B cell (primary cell): ENCODE results near the gene GID4. TPM values are rescaled to one million over a fixed set of nuclear protein-coding genes. Genes with fewer than 3 reads are reported as not detected.

Source experiments
- ATAC-seq: fragments of 200-7000 bp; cut with Tn5 transposase; one replicate; pipeline ENCODE4 v1.10.0; 2021; ENCODE audit warnings: low read depth, mild to moderate bottlenecking, moderate number of reproducible peaks, moderate library complexity
- CTCF ChIA-PET: fragments of 350-600 bp; sonication (Branson Sonifier 250); formaldehyde crosslinking; loops from one replicate; lab custom pipeline; 2021; ENCODE audit warnings: antibody characterized with exemption, inconsistent platforms; lab: Charles Lee
- POLR2A ChIA-PET: fragments of 350-600 bp; sonication (Branson Sonifier 250); formaldehyde crosslinking; loops from one replicate; lab custom pipeline; 2021; ENCODE audit warnings: antibody characterized with exemption; lab: Charles Lee
- DNase-seq: peaks from one replicate; pipeline ENCODE4 v3.0.0; 2013
- H2AFZ ChIP-seq: 2 replicates; pipeline ENCODE4 v1.6.1; 2012; ENCODE audit warnings: mild to moderate bottlenecking, low read depth, low read length; ENCODE audit not compliant: insufficient read depth, poor library complexity, severe bottlenecking
- H3K27ac ChIP-seq, 2 donors: 1 replicate in 1 of 2; 2 replicates in 1 of 2; pipeline ENCODE4 v1.5.1; 2012 to 2013; ENCODE audit warnings: low read length in 2 of 2, mild to moderate bottlenecking in 2 of 2, moderate library complexity in 1 of 2
- H3K27me3 ChIP-seq, 4 experiments: fragments of 200-600 bp in 1 of 4; sonication (generic) in 1 of 4; replicated peaks in 1 of 4; 1 replicate in 2 of 4; 2 replicates in 2 of 4; pipeline versions ENCODE4 v1.6.1 to v1.7.0; 2013 to 2016; ENCODE audit warnings: low read length in 3 of 4, mild to moderate bottlenecking in 2 of 4, mixed read lengths in 1 of 4, moderate library complexity in 1 of 4; ENCODE audit not compliant: insufficient read depth in 4 of 4, control insufficient read depth in 3 of 4; ENCODE audit errors: control extremely low read depth in 1 of 4
- H3K36me3 ChIP-seq, 2 experiments: replicated peaks in 1 of 2; 1 replicate in 1 of 2; 2 replicates in 1 of 2; pipeline versions ENCODE4 v1.6.1 to v1.7.1; 2013; ENCODE audit warnings: low read length in 1 of 2; ENCODE audit not compliant: insufficient read depth in 2 of 2, control insufficient read depth in 1 of 2; ENCODE audit errors: control extremely low read depth in 1 of 2, extremely low read depth in 1 of 2
- H3K4me1 ChIP-seq, 2 donors: fragments of 200-600 bp in 1 of 2; sonication (generic) in 1 of 2; 1 replicate in 1 of 2; 2 replicates in 1 of 2; pipeline versions ENCODE4 v1.5.1 to v1.6.1; 2013 to 2017; ENCODE audit warnings: low read length in 2 of 2; ENCODE audit not compliant: control insufficient read depth in 2 of 2, insufficient read depth in 2 of 2
- H3K4me2 ChIP-seq: replicated peaks from 2 replicates; pipeline ENCODE3; 2012; ENCODE audit warnings: mild to moderate bottlenecking, low read depth, low read length; ENCODE audit not compliant: poor library complexity, severe bottlenecking
- H3K4me3 ChIP-seq, 5 experiments: fragments of 200-600 bp in 1 of 5; sonication (generic) in 1 of 5; 1 replicate in 3 of 5; 2 replicates in 2 of 5; pipeline versions ENCODE4 v1.5.1 to v1.7.0; 2011 to 2016; ENCODE audit warnings: low read length in 4 of 5, mild to moderate bottlenecking in 4 of 5, low read depth in 2 of 5, control low read depth in 1 of 5, moderate library complexity in 1 of 5; ENCODE audit not compliant: insufficient read depth in 1 of 5; ENCODE audit errors: control extremely low read depth in 1 of 5, extremely low read depth in 1 of 5
- H3K79me2 ChIP-seq: fragments of 200-600 bp; sonication (generic); one replicate; pipeline ENCODE4 v1.6.0; 2016; ENCODE audit warnings: low read length; ENCODE audit not compliant: control insufficient read depth, insufficient read depth
- H3K9ac ChIP-seq: fragments of 200-600 bp; sonication (generic); 2 replicates; pipeline ENCODE4 v1.6.1; 2017; ENCODE audit warnings: mild to moderate bottlenecking, low read length, moderate library complexity
- H3K9me3 ChIP-seq, 3 donors: one replicate each; pipeline versions ENCODE4 v1.6.1 to v1.7.1; 2013; ENCODE audit warnings: low read length in 2 of 3; ENCODE audit not compliant: control insufficient read depth in 2 of 3, insufficient read depth in 1 of 3; ENCODE audit errors: control extremely low read depth in 1 of 3
- H4K20me1 ChIP-seq: 2 replicates; pipeline ENCODE4 v1.6.0; 2012; ENCODE audit warnings: mild to moderate bottlenecking, low read length; ENCODE audit not compliant: insufficient read depth, control insufficient read depth, poor library complexity, severe bottlenecking
- H3K27ac Mint-ChIP-seq: one replicate; pipeline ENCODE4 v1.8.0; 2021; ENCODE audit warnings: mixed read lengths
- H3K27me3 Mint-ChIP-seq: one replicate; pipeline ENCODE4 v1.8.0; 2021; ENCODE audit warnings: mixed read lengths
- H3K4me1 Mint-ChIP-seq: one replicate; pipeline ENCODE4 v1.8.0; 2021; ENCODE audit warnings: mixed read lengths
- H3K4me3 Mint-ChIP-seq: one replicate; pipeline ENCODE4 v1.8.0; 2021; ENCODE audit warnings: mixed read lengths
- H3K9me3 Mint-ChIP-seq: one replicate; pipeline ENCODE4 v1.8.0; 2022; ENCODE audit warnings: mixed read lengths; ENCODE audit not compliant: insufficient read depth
- EZH2 ChIP-seq: IDR thresholded peaks from 2 replicates; pipeline ENCODE4 v1.6.1; 2012; ENCODE audit warnings: borderline replicate concordance, low read depth, mild to moderate bottlenecking, moderate library complexity, low read length; ENCODE audit not compliant: insufficient read depth, poor library complexity, severe bottlenecking
- WGBS: methylation state at CpG from one replicate; pipeline ENCODE4 v1.1.5; 2013; ENCODE audit warnings: missing lambda C conversion rate; ENCODE audit not compliant: insufficient coverage; 5-methylcytosine and 5-hydroxymethylcytosine counted together
- intact Hi-C: fragments of 100-400 bp; cut with micrococcal nuclease; formaldehyde crosslinking; loops from one replicate; pipeline ENCODE4 v1.10.0; 2022
- polyA plus RNA-seq: library from polyadenylated mRNA; depleted of rRNA; stranded (reverse); fragments of >200 nt; gene quantifications from 2 replicates; pipeline ENCODE4 v1.2.3, GENCODE V29; 2012
- total RNA-seq, 2 donors: library from RNA; stranded (reverse); fragments of 120-200 nt in 1 of 2; gene quantifications; 1 replicate in 1 of 2; 2 replicates in 1 of 2; pipeline versions ENCODE4 v1.2.3 to v1.2.4, GENCODE V29; 2013 to 2022
- TF ChIP-seq, protein P1 (sequence below): fragments of 200-600 bp; IDR thresholded peaks from one replicate; pipeline ENCODE4 v1.8.0; 2022; ENCODE audit warnings: antibody characterized with exemption, mild to moderate bottlenecking

The GID4 gene
- total and polyA plus RNA-seq, 2 donors (not counting 1 experiment from before 2014, with no cell fraction given), result 5.6 to 11.8 TPM

DNA sequence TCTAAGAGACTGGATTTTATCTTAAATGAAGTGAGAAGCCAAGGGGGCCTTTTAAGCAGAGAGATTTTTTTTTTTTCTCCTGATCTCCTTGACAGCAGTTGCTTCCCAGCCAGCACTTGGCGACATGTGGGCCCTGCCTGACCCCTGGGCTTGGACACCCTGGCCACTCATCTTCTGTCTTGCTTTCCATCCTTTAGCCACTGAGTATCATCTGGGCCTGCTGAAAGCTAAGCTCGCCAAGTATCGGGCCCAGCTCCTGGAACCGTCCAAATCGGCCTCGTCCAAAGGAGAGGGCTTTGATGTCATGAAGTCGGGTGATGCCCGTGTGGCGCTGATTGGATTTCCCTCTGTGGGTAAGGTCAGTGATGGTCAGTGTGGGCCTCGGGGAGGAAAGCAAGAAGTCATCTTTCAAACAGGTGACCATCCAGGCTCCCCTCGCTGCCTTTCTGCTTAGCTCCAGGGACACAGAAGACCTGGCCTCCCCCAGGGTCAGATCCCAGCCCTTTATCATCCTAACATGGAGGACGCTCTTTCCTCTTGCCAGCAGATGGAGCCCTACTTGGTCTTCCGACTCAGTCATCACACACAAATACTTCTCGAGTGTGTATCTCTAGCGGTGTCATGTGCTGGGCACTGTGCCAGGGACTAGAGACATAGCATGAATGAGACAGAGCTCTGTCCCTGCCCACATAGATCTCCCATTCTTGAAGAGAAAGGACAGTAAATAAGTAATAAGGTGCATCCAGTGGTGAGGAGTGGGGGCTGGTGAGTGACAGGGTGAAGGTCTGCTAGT is 54.6 kb downstream of the GID4 start:
- Histone ChIP-seq H3K9me3 (no peaks in the 10 kb centered on the region), H4K20me1 (peaks cover 11% of the 10 kb centered on the region), H3K27me3 (no peaks in the 10 kb centered on the region), H2AFZ (no peak overlapping the region), H3K4me1 (peaks cover 2 to 5% of the 10 kb centered on the region in 2 donors), H3K27ac (no peak overlapping the region), H3K36me3 (peaks cover 0 to 45% of the 10 kb centered on the region in 2 experiments), H3K79me2 (peaks cover 7% of the 10 kb centered on the region), H3K9ac (no peak overlapping the region), H3K4me2 (no peak overlapping the region), H3K4me3 (no peak overlapping the region)
- ChIA-PET POLR2A (no interaction called here), CTCF (no interaction called here)
- no peak for DNase-seq
- peaks cover 9% of the 10 kb centered on the region for H3K4me1 Mint-ChIP-seq
- intact Hi-C loops, result no loop called here
- H3K4me3 Mint-ChIP-seq, result no peak overlapping the region
- H3K27ac Mint-ChIP-seq, result no peak overlapping the region
- 97% methylated on average over 14 of the region's 15 CpGs for WGBS
- no peak for TF ChIP-seq EZH2
- TF ChIP-seq, protein P1, sequence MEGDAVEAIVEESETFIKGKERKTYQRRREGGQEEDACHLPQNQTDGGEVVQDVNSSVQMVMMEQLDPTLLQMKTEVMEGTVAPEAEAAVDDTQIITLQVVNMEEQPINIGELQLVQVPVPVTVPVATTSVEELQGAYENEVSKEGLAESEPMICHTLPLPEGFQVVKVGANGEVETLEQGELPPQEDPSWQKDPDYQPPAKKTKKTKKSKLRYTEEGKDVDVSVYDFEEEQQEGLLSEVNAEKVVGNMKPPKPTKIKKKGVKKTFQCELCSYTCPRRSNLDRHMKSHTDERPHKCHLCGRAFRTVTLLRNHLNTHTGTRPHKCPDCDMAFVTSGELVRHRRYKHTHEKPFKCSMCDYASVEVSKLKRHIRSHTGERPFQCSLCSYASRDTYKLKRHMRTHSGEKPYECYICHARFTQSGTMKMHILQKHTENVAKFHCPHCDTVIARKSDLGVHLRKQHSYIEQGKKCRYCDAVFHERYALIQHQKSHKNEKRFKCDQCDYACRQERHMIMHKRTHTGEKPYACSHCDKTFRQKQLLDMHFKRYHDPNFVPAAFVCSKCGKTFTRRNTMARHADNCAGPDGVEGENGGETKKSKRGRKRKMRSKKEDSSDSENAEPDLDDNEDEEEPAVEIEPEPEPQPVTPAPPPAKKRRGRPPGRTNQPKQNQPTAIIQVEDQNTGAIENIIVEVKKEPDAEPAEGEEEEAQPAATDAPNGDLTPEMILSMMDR, result no peak
- no peak for ATAC-seq
- H3K27me3 Mint-ChIP-seq, result no peaks in the 10 kb centered on the region
- H3K9me3 Mint-ChIP-seq, result no peaks in the 10 kb centered on the region

DNA sequence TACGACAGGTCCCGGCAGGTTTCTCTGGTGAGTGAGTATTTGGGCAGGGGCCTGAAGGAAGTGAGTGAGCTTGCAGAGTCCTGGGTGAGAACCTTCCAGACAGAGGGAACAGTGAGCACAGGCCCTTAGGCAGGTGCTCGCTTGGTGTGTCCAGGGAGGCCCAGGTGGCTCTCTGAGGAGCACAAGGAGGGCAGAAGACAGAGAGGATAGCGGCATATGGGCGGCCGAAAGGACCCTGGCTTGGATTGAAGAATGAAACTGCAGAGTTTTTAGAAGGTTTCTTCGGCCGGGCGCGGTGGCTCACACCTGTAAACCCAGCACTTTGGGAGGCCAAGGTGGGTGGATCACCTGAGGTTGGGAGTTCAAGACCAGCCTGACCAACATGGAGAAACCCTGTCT is 55.2 kb downstream of the GID4 start:
- peaks cover 11% of the 10 kb centered on the region for H4K20me1 ChIP-seq
- ChIA-PET CTCF (no interaction called here), POLR2A (no interaction called here)
- no peak overlapping the region for H3K27ac ChIP-seq
- no peak overlapping the region for H3K9ac ChIP-seq
- no peaks in the 10 kb centered on the region for H3K27me3 ChIP-seq
- Mint-ChIP-seq H3K9me3 (no peaks in the 10 kb centered on the region), H3K4me1 (peaks cover 5% of the 10 kb centered on the region), H3K27ac (no peak overlapping the region), H3K4me3 (no peak overlapping the region), H3K27me3 (no peaks in the 10 kb centered on the region)
- no peak overlapping the region for H3K4me3 ChIP-seq
- H3K79me2 ChIP-seq, result peaks cover 2% of the 10 kb centered on the region
- 99% methylated on average over 6 of the region's 10 CpGs for WGBS
- DNase-seq (no peak), ATAC-seq (no peak)
- H3K4me1 ChIP-seq, result no peaks in the 10 kb centered on the region
- no peak for TF ChIP-seq EZH2
- TF ChIP-seq, protein P1, result no peak
- H3K36me3 ChIP-seq, result peaks cover 0 to 50% of the 10 kb centered on the region in 2 experiments
- intact Hi-C loops, result no loop called here
- H2AFZ ChIP-seq, result no peak overlapping the region
- H3K4me2 ChIP-seq, result no peak overlapping the region
- H3K9me3 ChIP-seq, result no peaks in the 10 kb centered on the region
